Erythroblast (primary cell): ENCODE measurements around the gene MAMDC2.

ENCODE experiments used
- GATA1 ChIP-seq: IDR thresholded peaks from 2 replicates; pipeline ENCODE4 v1.6.1; 2011; ENCODE audit warnings: low read depth, mild to moderate bottlenecking, control low read depth, low read length, moderate library complexity
- POLR2A ChIP-seq: IDR thresholded peaks from 2 replicates; pipeline ENCODE4 v1.6.1; 2011; ENCODE audit warnings: mild to moderate bottlenecking, low read length

GRCh38 chr9:70094747-70095146, 51.1 kb downstream of the MAMDC2 start:
- no peak for TF ChIP-seq POLR2A
- TF ChIP-seq GATA1, result no peak
